K562 (cell line): ENCODE results near the gene ZEB2. TPM values are rescaled to one million over a fixed set of nuclear protein-coding genes. Genes with fewer than 3 reads are reported as not detected.

Source experiments
- BCL6 ChIP-seq: fragments of 250-450 bp; sonication (Bioruptor Pico); IDR thresholded peaks from 2 replicates; pipeline ENCODE4 v1.4.0; 2020
- CBFB ChIP-seq: sonication (generic); formaldehyde crosslinking; IDR thresholded peaks from 2 replicates; pipeline ENCODE4 v1.4.0; 2020; ENCODE audit warnings: mild to moderate bottlenecking, missing genetic modification reagents
- CCAR2 ChIP-seq: fragments of 200-400 bp; formaldehyde crosslinking; IDR thresholded peaks from 2 replicates; pipeline ENCODE4 v1.6.1; 2017; ENCODE audit warnings: mild to moderate bottlenecking, low read depth, low read length
- FOXP1 ChIP-seq: sonication (generic); formaldehyde crosslinking; IDR thresholded peaks from 2 replicates; pipeline ENCODE4 v1.8.0; 2022; ENCODE audit warnings: mild to moderate bottlenecking, missing genetic modification reagents
- GABPA ChIP-seq: fragments of 200-800 bp; sonication (Bioruptor generic); conservative IDR thresholded peaks from 2 replicates; pipeline ENCODE4 v1.6.1; 2016; ENCODE audit warnings: low read depth, missing genetic modification characterization, missing compliant biosample characterization
- GATA2 ChIP-seq: sonication (generic); formaldehyde crosslinking; IDR thresholded peaks from 2 replicates; pipeline ENCODE4 v1.4.0; 2020; ENCODE audit warnings: mild to moderate bottlenecking, missing genetic modification reagents
- HEY1 ChIP-seq: fragments of 250-450 bp; sonication (Bioruptor Pico); IDR thresholded peaks from 2 replicates; pipeline ENCODE4 v1.5.0; 2020; ENCODE audit warnings: mild to moderate bottlenecking, moderate library complexity, borderline replicate concordance
- HMBOX1 ChIP-seq: sonication (generic); IDR thresholded peaks from 2 replicates; pipeline ENCODE4 v1.6.1; 2016
- HNRNPH1 ChIP-seq: fragments of 200-400 bp; formaldehyde crosslinking; optimal IDR thresholded peaks from 2 replicates; pipeline ENCODE3; 2017; ENCODE audit warnings: low read depth, mild to moderate bottlenecking, low read length, moderate library complexity
- LEF1 ChIP-seq: fragments of 450-650 bp; IDR thresholded peaks from 2 replicates; pipeline ENCODE4 v1.6.1; 2016; ENCODE audit warnings: mild to moderate bottlenecking
- MAFK ChIP-seq: IDR thresholded peaks from 2 replicates; pipeline ENCODE4 v1.6.1; 2011; ENCODE audit warnings: low read length, improper control_type of control experiment
- MBD2 ChIP-seq: sonication (generic); IDR thresholded peaks from 2 replicates; pipeline ENCODE4 v1.6.1; 2016; ENCODE audit warnings: low read depth, borderline replicate concordance
- MCM2 ChIP-seq: fragments of 450-650 bp; IDR thresholded peaks from 2 replicates; pipeline ENCODE4 v1.6.1; 2017; ENCODE audit warnings: low read depth, mild to moderate bottlenecking
- MNT ChIP-seq, 2 experiments: fragments of 450-650 bp; conservative IDR thresholded peaks; 2 replicates each; pipeline ENCODE4 v1.6.1; 2017; ENCODE audit warnings: mild to moderate bottlenecking in 2 of 2, moderate library complexity in 2 of 2
- PHF20 ChIP-seq: fragments of 450-650 bp; IDR thresholded peaks from 2 replicates; pipeline ENCODE4 v1.6.1; 2018; ENCODE audit not compliant: partially characterized antibody
- PRMT5 ChIP-seq: sonication (generic); formaldehyde crosslinking; IDR thresholded peaks from 2 replicates; pipeline ENCODE4 v1.5.0; 2020; ENCODE audit warnings: missing genetic modification reagents
- PRPF4 ChIP-seq: fragments of 200-400 bp; formaldehyde crosslinking; IDR thresholded peaks from one replicate; pipeline ENCODE4 v1.6.1; 2017; ENCODE audit warnings: low read length, low read depth, mild to moderate bottlenecking; ENCODE audit not compliant: insufficient read depth, poor library complexity, severe bottlenecking
- RAD21 ChIP-seq, 2 experiments: fragments of 250-450 bp in 1 of 2; fragments of 450-650 bp in 1 of 2; sonication (Bioruptor Pico) in 1 of 2; formaldehyde crosslinking in 1 of 2; IDR thresholded peaks in 1 of 2; conservative IDR thresholded peaks in 1 of 2; 2 replicates each; pipeline versions ENCODE4 v1.4.0 to v1.8.0; 2020 to 2022; ENCODE audit warnings: mild to moderate bottlenecking in 2 of 2, moderate library complexity in 1 of 2
- RFX5 ChIP-seq: IDR thresholded peaks from 2 replicates; pipeline ENCODE4 v1.6.1; 2011; ENCODE audit warnings: low read depth, mild to moderate bottlenecking, improper control_type of control experiment, low read length
- TBL1XR1 ChIP-seq, 2 experiments: IDR thresholded peaks; 2 replicates each; pipeline ENCODE4 v1.6.1; 2012; ENCODE audit warnings: improper control_type of control experiment in 2 of 2, low read length in 2 of 2, mild to moderate bottlenecking in 1 of 2
- ZC3H8 ChIP-seq: fragments of 450-650 bp; IDR thresholded peaks from 2 replicates; pipeline ENCODE4 v1.6.1; 2017
- ZNF133 ChIP-seq: fragments of 250-450 bp; sonication (Bioruptor Pico); IDR thresholded peaks from 2 replicates; pipeline ENCODE4 v1.4.0; 2020; ENCODE audit warnings: mild to moderate bottlenecking
- ZNF282 ChIP-seq: sonication (generic); formaldehyde crosslinking; IDR thresholded peaks from 2 replicates; pipeline ENCODE4 v1.8.1; 2023; ENCODE audit warnings: missing genetic modification reagents
- ZNF445 ChIP-seq: fragments of 250-450 bp; sonication (Bioruptor Pico); IDR thresholded peaks from 2 replicates; pipeline ENCODE4 v1.4.0; 2020; ENCODE audit warnings: low read depth, mild to moderate bottlenecking, moderate library complexity
- ZNF561 ChIP-seq: fragments of 450-650 bp; formaldehyde crosslinking; conservative IDR thresholded peaks from 2 replicates; pipeline ENCODE4 v1.4.0; 2020; ENCODE audit warnings: mild to moderate bottlenecking, moderate library complexity
- ZNF76 ChIP-seq: fragments of 250-450 bp; sonication (Bioruptor Pico); IDR thresholded peaks from 2 replicates; pipeline ENCODE4 v1.4.0; 2020; ENCODE audit warnings: mild to moderate bottlenecking, moderate library complexity, borderline replicate concordance
- polyA plus RNA-seq, 8 experiments: library from polyadenylated mRNA; depleted of rRNA in 4 of 8; stranded (reverse) in 5 of 8; unstranded in 3 of 8; fragments of >200 nt; fragmentation: Nextera tagmentation in 2 of 8; fragmentation: Illumina TruSeq in 1 of 8; extraction: Ambion mirVana in 2 of 8; extraction: Trizol in 1 of 8; gene quantifications; 2 replicates each; pipeline versions ENCODE4 v1.2.1 to v1.2.3, GENCODE V29; 2011 to 2014; ENCODE audit warnings: inconsistent platforms in 1 of 8, missing spikeins in 1 of 8
- total RNA-seq, 7 experiments: library from RNA; depleted of rRNA in 6 of 7; stranded (reverse); fragments of >200 nt in 6 of 7; fragmentation: Illumina TruSeq in 2 of 7; extraction: Trizol in 2 of 7; gene quantifications; 2 replicates each; pipeline versions ENCODE4 v1.2.1 to v1.2.3, GENCODE V29; 2011 to 2021; ENCODE audit warnings: low replicate concordance in 1 of 7
- TF ChIP-seq, protein P1 (sequence below): sonication (generic); formaldehyde crosslinking; IDR thresholded peaks from 2 replicates; pipeline ENCODE4 v1.8.1; 2022; ENCODE audit warnings: missing genetic modification reagents

The ZEB2 gene
- total and polyA plus RNA-seq, 9 of the 15 experiments (the other 6 are each of a cell fraction or from before 2014, with no cell fraction given) = 15.1 to 113 (median 72.3) TPM

GRCh38 chr2:144370937-144371584 lies 148.9 kb downstream of the ZEB2 start (continued):
- peak; percentile 91 for TF ChIP-seq LEF1
- TF ChIP-seq, protein P1, sequence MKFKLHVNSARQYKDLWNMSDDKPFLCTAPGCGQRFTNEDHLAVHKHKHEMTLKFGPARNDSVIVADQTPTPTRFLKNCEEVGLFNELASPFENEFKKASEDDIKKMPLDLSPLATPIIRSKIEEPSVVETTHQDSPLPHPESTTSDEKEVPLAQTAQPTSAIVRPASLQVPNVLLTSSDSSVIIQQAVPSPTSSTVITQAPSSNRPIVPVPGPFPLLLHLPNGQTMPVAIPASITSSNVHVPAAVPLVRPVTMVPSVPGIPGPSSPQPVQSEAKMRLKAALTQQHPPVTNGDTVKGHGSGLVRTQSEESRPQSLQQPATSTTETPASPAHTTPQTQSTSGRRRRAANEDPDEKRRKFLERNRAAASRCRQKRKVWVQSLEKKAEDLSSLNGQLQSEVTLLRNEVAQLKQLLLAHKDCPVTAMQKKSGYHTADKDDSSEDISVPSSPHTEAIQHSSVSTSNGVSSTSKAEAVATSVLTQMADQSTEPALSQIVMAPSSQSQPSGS (CRISPR knock-in tag) = no peak
- no peak for TF ChIP-seq FOXP1
- TF ChIP-seq TBL1XR1 (IDR thresholded peaks at IDR 0.05; ENCODE audit: low read length in 2 of 2) = peak in 1 of 2 experiments; percentile 65; a peak in 1 of 4 replicates
- no peak for TF ChIP-seq HNRNPH1
- no peak for TF ChIP-seq ZNF133 (CRISPR knock-in tag)
- no peak for TF ChIP-seq RAD21 (CRISPR knock-in tag; conservative IDR thresholded peaks at IDR 0.05 in 1 of 2, IDR thresholded peaks at IDR 0.05 in 1 of 2)
- TF ChIP-seq CBFB (CRISPR knock-in tag) = no peak
- no peak for TF ChIP-seq ZNF282
- TF ChIP-seq MAFK = no peak
- no peak for TF ChIP-seq ZNF445
- no peak for TF ChIP-seq ZNF561 (CRISPR knock-in tag)
- TF ChIP-seq BCL6 (CRISPR knock-in tag) = no peak
- no peak for TF ChIP-seq ZNF76
- no peak for TF ChIP-seq ZC3H8
- 0 out of 4 replicates have a peak, but pooled peaks have one; percentile 22 to 34 for TF ChIP-seq MNT (conservative IDR thresholded peaks at IDR 0.05)
- TF ChIP-seq GABPA = peak; percentile 67
- peak; percentile 43; the same call in 1 of the 2 replicates for TF ChIP-seq MBD2
- TF ChIP-seq PHF20 = no peak
- peak; percentile 83 for TF ChIP-seq HMBOX1
- no peak for TF ChIP-seq CCAR2
- TF ChIP-seq GATA2 (CRISPR knock-in tag) = no peak; the same call in 1 of the 2 replicates
- no peak for TF ChIP-seq HEY1 (CRISPR knock-in tag)
- TF ChIP-seq PRPF4 = no peak
- no peak for TF ChIP-seq MCM2
- TF ChIP-seq PRMT5 (CRISPR knock-in tag) = no peak
- TF ChIP-seq RFX5 = no peak
